IMR-90 (cell line): ENCODE data around the gene ALCAM. TPM values are rescaled to one million over a fixed set of nuclear protein-coding genes. Genes with fewer than 3 reads are reported as not detected.

Experiments
- ATAC-seq: fragments of 200-7000 bp; cut with Tn5 transposase; 2 replicates; pipeline ENCODE4 v1.9.1; 2020; ENCODE audit warnings: low read depth, mild to moderate bottlenecking, moderate library complexity
- BruUV-seq: library from RNA; stranded (reverse); fragments of 400-500 nt; replicated peaks from 2 replicates; lab custom pipeline; 2021; lab: Mats Ljungman, UMichigan
- CTCF ChIA-PET: fragments of 300-600 bp; formaldehyde crosslinking; extraction: SDS; loops from one replicate; lab custom pipeline; 2021; ENCODE audit warnings: antibody characterized with exemption; lab: Yijun Ruan, JAX
- POLR2A ChIA-PET: fragments of 300-600 bp; sonication (Branson Sonifier 250); formaldehyde crosslinking; loops from one replicate; lab custom pipeline; 2022; ENCODE audit warnings: antibody characterized with exemption; ENCODE audit not compliant: unreplicated experiment; lab: Charles Lee
- DNase-seq: peaks from one replicate; pipeline ENCODE4 v3.0.0; 2013
- H2AFZ ChIP-seq: replicated peaks from 2 replicates; pipeline ENCODE3; 2013; ENCODE audit warnings: low read length, mild to moderate bottlenecking; ENCODE audit not compliant: poor library complexity
- H2AK5ac ChIP-seq: 2 replicates; pipeline ENCODE4 v1.6.1; 2013; ENCODE audit warnings: low read depth, low read length, inconsistent platforms
- H2AK9ac ChIP-seq: replicated peaks from 2 replicates; pipeline ENCODE3; 2013; ENCODE audit warnings: mild to moderate bottlenecking, low read depth, low read length, moderate library complexity; ENCODE audit not compliant: poor library complexity
- H2BK120ac ChIP-seq: 2 replicates; pipeline ENCODE4 v1.6.1; 2013; ENCODE audit warnings: low read depth, low read length, inconsistent platforms
- H2BK15ac ChIP-seq: 3 replicates; pipeline ENCODE4 v1.6.1; 2013; ENCODE audit warnings: low read depth, low read length, inconsistent platforms
- H2BK20ac ChIP-seq: 2 replicates; pipeline ENCODE4 v1.6.1; 2013; ENCODE audit warnings: low read depth, mild to moderate bottlenecking, inconsistent platforms, low read length, moderate library complexity
- H2BK5ac ChIP-seq: 2 replicates; pipeline ENCODE4 v1.6.1; 2013; ENCODE audit warnings: mild to moderate bottlenecking, low read depth, low read length, inconsistent platforms; ENCODE audit not compliant: poor library complexity, severe bottlenecking
- H3K14ac ChIP-seq: replicated peaks from 2 replicates; pipeline ENCODE4 v1.6.1; 2013; ENCODE audit warnings: low read depth, low read length, inconsistent platforms
- H3K18ac ChIP-seq: 2 replicates; pipeline ENCODE4 v1.6.1; 2013; ENCODE audit warnings: low read depth, low read length, control low read depth
- H3K23ac ChIP-seq: 2 replicates; pipeline ENCODE4 v1.6.1; 2013; ENCODE audit warnings: low read depth, low read length, inconsistent platforms
- H3K27ac ChIP-seq: 2 replicates; pipeline ENCODE4 v1.5.1; 2013; ENCODE audit warnings: mild to moderate bottlenecking, control low read depth, low read length; ENCODE audit not compliant: insufficient read depth
- H3K27me3 ChIP-seq: 2 replicates; pipeline ENCODE4 v1.6.1; 2013; ENCODE audit warnings: low read length; ENCODE audit not compliant: control insufficient read depth, insufficient read depth
- H3K36me3 ChIP-seq: 2 replicates; pipeline ENCODE4 v1.6.1; 2013; ENCODE audit warnings: low read length, mixed read lengths; ENCODE audit not compliant: control insufficient read depth, insufficient read depth
- H3K4ac ChIP-seq: 2 replicates; pipeline ENCODE4 v1.6.1; 2013; ENCODE audit warnings: low read depth, low read length, inconsistent platforms
- H3K4me1 ChIP-seq: 2 replicates; pipeline ENCODE4 v1.6.1; 2013; ENCODE audit warnings: low read length, mixed read lengths; ENCODE audit not compliant: control insufficient read depth, insufficient read depth
- H3K4me2 ChIP-seq: 2 replicates; pipeline ENCODE4 v1.6.1; 2013; ENCODE audit warnings: low read depth, mild to moderate bottlenecking, control low read depth, low read length, moderate library complexity
- H3K4me3 ChIP-seq: 2 replicates; pipeline ENCODE4 v1.5.1; 2013; ENCODE audit warnings: low read depth, mild to moderate bottlenecking, control low read depth, low read length, moderate library complexity; ENCODE audit not compliant: insufficient read depth
- H3K56ac ChIP-seq: 2 replicates; pipeline ENCODE4 v1.6.1; 2013; ENCODE audit warnings: low read length, inconsistent platforms; ENCODE audit not compliant: insufficient read depth; ENCODE audit errors: extremely low read depth
- H3K79me1 ChIP-seq, 2 experiments: 2 replicates each; pipeline ENCODE4 v1.6.1; 2013; ENCODE audit warnings: low read length in 2 of 2, inconsistent platforms in 1 of 2, low read depth in 1 of 2
- H3K9ac ChIP-seq: 2 replicates; pipeline ENCODE4 v1.6.1; 2013; ENCODE audit warnings: low read depth, low read length, control low read depth
- H3K9me1 ChIP-seq: 2 replicates; pipeline ENCODE4 v1.6.1; 2013; ENCODE audit warnings: low read length, inconsistent platforms; ENCODE audit not compliant: insufficient read depth
- H3K9me3 ChIP-seq: 2 replicates; pipeline ENCODE4 v1.6.1; 2013; ENCODE audit warnings: low read length; ENCODE audit not compliant: control insufficient read depth, insufficient read depth
- H4K20me1 ChIP-seq: 2 replicates; pipeline ENCODE4 v1.6.1; 2013; ENCODE audit warnings: low read length, inconsistent platforms; ENCODE audit not compliant: insufficient read depth
- H4K5ac ChIP-seq: 2 replicates; pipeline ENCODE4 v1.6.1; 2013; ENCODE audit warnings: mild to moderate bottlenecking, low read depth, low read length, control low read depth
- H4K8ac ChIP-seq, 2 experiments: 2 replicates each; pipeline ENCODE4 v1.6.1; 2013; ENCODE audit warnings: low read depth in 2 of 2, low read length in 2 of 2, control low read depth in 1 of 2, inconsistent platforms in 1 of 2
- H4K91ac ChIP-seq: 2 replicates; pipeline ENCODE4 v1.6.1; 2013; ENCODE audit warnings: low read depth, low read length, inconsistent platforms; ENCODE audit not compliant: insufficient read depth
- BHLHE40 ChIP-seq: fragments of 150-350 bp; IDR thresholded peaks from 2 replicates; pipeline ENCODE4 v1.6.1; 2016; ENCODE audit warnings: mild to moderate bottlenecking, low read depth, low read length
- CEBPB ChIP-seq: IDR thresholded peaks from 2 replicates; pipeline ENCODE4 v1.6.1; 2012; ENCODE audit warnings: low read depth, low read length, improper control_type of control experiment
- CHD1 ChIP-seq: IDR thresholded peaks from 2 replicates; pipeline ENCODE4 v1.6.1; 2012; ENCODE audit warnings: low read depth, low read length, improper control_type of control experiment
- CTCF ChIP-seq: conservative IDR thresholded peaks from 2 replicates; pipeline ENCODE4 v1.5.1; 2012; ENCODE audit warnings: mild to moderate bottlenecking, low read depth, low read length, improper control_type of control experiment
- ELK1 ChIP-seq: fragments of 150-350 bp; IDR thresholded peaks from 2 replicates; pipeline ENCODE4 v1.6.1; 2016; ENCODE audit warnings: low read depth, mild to moderate bottlenecking, low read length, moderate library complexity, borderline replicate concordance
- FOS ChIP-seq: fragments of 150-350 bp; IDR thresholded peaks from 2 replicates; pipeline ENCODE4 v1.6.1; 2016; ENCODE audit warnings: low read depth, low read length
- MAFK ChIP-seq: IDR thresholded peaks from 2 replicates; pipeline ENCODE4 v1.6.1; 2012; ENCODE audit warnings: low read depth, low read length, improper control_type of control experiment
- MAZ ChIP-seq: IDR thresholded peaks from 2 replicates; pipeline ENCODE4 v1.6.1; 2012; ENCODE audit warnings: low read depth, mild to moderate bottlenecking, low read length, improper control_type of control experiment, moderate library complexity, borderline replicate concordance
- MXI1 ChIP-seq: IDR thresholded peaks from 2 replicates; pipeline ENCODE4 v1.6.1; 2012; ENCODE audit warnings: low read depth, mild to moderate bottlenecking, low read length, moderate library complexity, borderline replicate concordance
- NFE2L2 ChIP-seq: fragments of 150-350 bp; IDR thresholded peaks from 2 replicates; pipeline ENCODE4 v1.6.1; 2016; ENCODE audit warnings: low read depth, mild to moderate bottlenecking, low read length
- POLR2A ChIP-seq: IDR thresholded peaks from 2 replicates; pipeline ENCODE4 v1.6.1; 2012; ENCODE audit warnings: mild to moderate bottlenecking, low read depth, low read length
- RAD21 ChIP-seq: IDR thresholded peaks from 2 replicates; pipeline ENCODE4 v1.6.1; 2012; ENCODE audit warnings: low read length, improper control_type of control experiment
- RCOR1 ChIP-seq: IDR thresholded peaks from 2 replicates; pipeline ENCODE4 v1.6.1; 2012; ENCODE audit warnings: mild to moderate bottlenecking, low read length, improper control_type of control experiment; ENCODE audit not compliant: insufficient replicate concordance
- RFX5 ChIP-seq: IDR thresholded peaks from 2 replicates; pipeline ENCODE4 v1.8.0; 2012; ENCODE audit warnings: low read depth, mild to moderate bottlenecking, low read length, moderate library complexity
- SMC3 ChIP-seq: fragments of 150-350 bp; IDR thresholded peaks from 2 replicates; pipeline ENCODE4 v1.6.1; 2016; ENCODE audit warnings: low read depth, mild to moderate bottlenecking, antibody characterized with exemption, low read length, moderate library complexity
- WGBS, 2 experiments: methylation state at CpG; one replicate each; pipeline versions ENCODE4 v1.1.5 to v1.1.7; 2013; ENCODE audit warnings: missing lambda C conversion rate in 2 of 2; ENCODE audit not compliant: insufficient read length in 1 of 2; ENCODE audit errors: extremely low coverage in 2 of 2; 5-methylcytosine and 5-hydroxymethylcytosine counted together
- dilution Hi-C: fragments of 300-500 bp; cut with HindIII; formaldehyde crosslinking; loops from one replicate; pipeline ENCODE4 v1.14.3; 2018; ENCODE audit warnings: low sequenced_read_pairs; ENCODE audit not compliant: unreplicated experiment
- in situ Hi-C: fragments of 300-500 bp; cut with MboI; formaldehyde crosslinking; loops from 3 replicates; pipeline ENCODE4 v1.14.3; 2019; ENCODE audit warnings: low sequenced_read_pairs, inconsistent platforms, mixed read lengths
- intact Hi-C: fragments of 100-400 bp; cut with micrococcal nuclease; formaldehyde crosslinking; loops from 2 replicates; pipeline ENCODE4 v1.10.0; 2022
- polyA plus RNA-seq, 3 experiments: library from polyadenylated mRNA; depleted of rRNA; stranded (reverse); fragments of >200 nt; gene quantifications; 2 replicates each; pipeline ENCODE4 v1.2.3, GENCODE V29; 2012; ENCODE audit warnings: low replicate concordance in 1 of 3
- total RNA-seq: library from RNA; depleted of rRNA; stranded (reverse); fragments of >200 nt; gene quantifications from 2 replicates; pipeline ENCODE4 v1.2.3, GENCODE V29; 2012

ALCAM gene
- total and polyA plus RNA-seq, 2 of the 4 experiments (the other 2 are of a cell fraction): 117 to 423 TPM

- no peak overlapping the region for H3K18ac ChIP-seq
- H3K36me3 ChIP-seq: no peaks in the 10 kb centered on the region
- WGBS, 2 experiments: no CpG with 5 or more reads among the region's 2 CpGs
- no peak overlapping the region for H3K27ac ChIP-seq
- no peaks in the 10 kb centered on the region for H4K20me1 ChIP-seq
- no peak for DNase-seq
- H4K8ac ChIP-seq: no peak overlapping the region
- H4K91ac ChIP-seq: peak overlapping the region; percentile 17; the same call in 1 of the 2 replicates
- ChIA-PET POLR2A (no interaction called here), CTCF (no interaction called here)
- H2AFZ ChIP-seq: no peak overlapping the region
- no peak overlapping the region for H3K4me2 ChIP-seq
- dilution Hi-C loops: no loop called here
- peak overlapping the region; percentile 22 for H2BK5ac ChIP-seq
- H3K23ac ChIP-seq: no peak overlapping the region
- H3K56ac ChIP-seq: no peak overlapping the region
- H2BK120ac ChIP-seq: peak overlapping the region; percentile 17; the same call in 1 of the 2 replicates
- 0 out of 2 replicates have a peak overlapping the region, but pooled peaks have one; percentile 37 for H2BK20ac ChIP-seq
- no peak for ATAC-seq
- intact Hi-C loops: no loop called here
- H3K27me3 ChIP-seq: no peaks in the 10 kb centered on the region
- H3K4ac ChIP-seq: no peak overlapping the region
- H4K5ac ChIP-seq: no peak overlapping the region
- H3K14ac ChIP-seq: 0 out of 2 replicates have a peak overlapping the region, but pooled peaks have one; percentile 2
- peaks cover 4% of the 10 kb centered on the region; the same call in 1 of the 2 replicates for H3K9me1 ChIP-seq
- peak overlapping the region; percentile 63; the same call in 1 of the 2 replicates for H2AK5ac ChIP-seq
- no peak overlapping the region for H2AK9ac ChIP-seq
- H3K9me3 ChIP-seq: no peaks in the 10 kb centered on the region
- peaks cover 0 to 10% of the 10 kb centered on the region in 2 experiments; a peak in 2 of 4 replicates for H3K79me1 ChIP-seq
- H3K4me1 ChIP-seq: peaks cover 8% of the 10 kb centered on the region; the same call in 1 of the 2 replicates
- BruUV-seq: no TSS peak
- H2BK15ac ChIP-seq: peak overlapping the region; percentile 45; the same call in 1 of the 3 replicates
- H3K9ac ChIP-seq: no peak overlapping the region
- in situ Hi-C loops: loop anchor here (25.0 kb wide), 1 partner anchor 438 kb away; no protein-coding TSS in a partner anchor
- H3K4me3 ChIP-seq: no peak overlapping the region
- TF ChIP-seq CTCF (no peak), BHLHE40 (no peak), MAZ (no peak), CHD1 (no peak), FOS (no peak), CEBPB (no peak), NFE2L2 (no peak), RFX5 (no peak), ELK1 (no peak), MXI1 (no peak), POLR2A (no peak), RAD21 (no peak), RCOR1 (no peak), MAFK (no peak), SMC3 (no peak)
Observed at GRCh38 chr3:105349684-105350387, 16.9 kb upstream of the ALCAM start.
